CD1c-positive myeloid dendritic cell (primary cell): ENCODE data around the gene PCLO.
A peak's percentile ranks its signal among the peaks of the same experiment; 100 is the strongest.

ENCODE experiments used
- DNase-seq: peaks from one replicate; pipeline ENCODE4 v3.0.0-alpha.2; 2016; ENCODE audit errors: extremely low spot score

The PCLO gene

DNA sequence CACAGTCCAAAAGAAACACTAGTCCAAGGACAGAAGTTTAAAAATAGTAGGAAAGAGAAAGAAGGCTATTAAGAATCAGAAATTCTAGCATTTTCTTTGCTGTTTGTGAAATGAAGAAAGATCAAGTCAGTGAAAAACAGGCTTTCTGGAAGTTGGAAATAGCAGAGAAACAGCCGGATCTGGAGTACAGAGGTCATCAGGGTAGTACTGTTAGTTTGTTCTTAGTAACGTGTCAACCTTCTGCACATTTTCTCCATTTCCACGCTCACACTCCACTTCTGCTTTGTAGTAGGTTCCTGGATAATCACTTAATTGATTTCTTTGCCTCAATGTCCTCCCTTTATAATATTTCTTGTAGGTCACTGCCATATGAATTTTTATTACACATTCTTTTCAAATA lies 322.6 kb downstream of the PCLO start:
- no peak for DNase-seq

GRCh38 chr7:82839555-82839954 lies 323.1 kb downstream of the PCLO start:
- DNase-seq: no peak

- no peak for DNase-seq
Measured at GRCh38 chr7:82839063-82839462, 323.6 kb downstream of the PCLO start.

DNA sequence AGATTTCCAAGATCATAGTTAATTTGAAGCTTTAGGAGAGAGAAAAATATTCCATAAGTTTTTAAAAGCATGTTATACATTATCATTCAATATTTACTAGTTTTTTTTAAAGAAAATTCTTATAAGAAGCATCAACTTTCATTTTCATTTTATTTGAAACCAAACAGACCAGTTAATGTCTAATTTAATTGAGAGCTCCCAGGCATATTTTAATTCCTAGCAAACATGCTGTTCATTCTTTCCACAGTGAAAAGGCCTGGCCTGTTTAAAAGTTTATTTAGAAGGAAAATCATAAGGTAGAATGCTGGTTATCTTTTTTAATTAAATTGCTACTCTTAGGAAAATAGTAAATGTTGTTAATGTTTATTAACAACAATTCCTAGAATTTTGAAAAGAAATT lies 324.4 kb downstream of the PCLO start:
- DNase-seq: no peak

DNA sequence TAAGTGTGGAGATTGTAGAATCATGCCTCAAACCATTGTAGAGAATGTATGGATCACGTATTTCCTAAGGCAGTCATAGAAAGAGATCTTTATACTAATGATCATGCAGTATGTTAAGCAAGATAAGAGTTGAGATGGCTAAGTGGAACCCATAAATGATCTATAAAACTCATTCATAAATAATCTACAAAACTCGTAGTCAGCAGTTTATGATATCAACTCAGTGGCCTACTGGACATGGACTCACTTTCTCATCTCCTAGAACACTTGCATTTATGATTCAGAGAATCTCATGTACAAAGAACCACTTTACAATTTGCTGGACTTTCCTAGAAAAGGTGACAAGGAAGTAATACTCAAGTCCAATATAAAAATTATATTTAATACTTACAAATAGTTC lies 339.6 kb downstream of the PCLO start:
- no peak for DNase-seq

GRCh38 chr7:82821037-82821436 lies 341.6 kb downstream of the PCLO start:
- DNase-seq: no peak

- no peak for DNase-seq
Measured at GRCh38 chr7:82818171-82818570, 344.5 kb downstream of the PCLO start.

DNA sequence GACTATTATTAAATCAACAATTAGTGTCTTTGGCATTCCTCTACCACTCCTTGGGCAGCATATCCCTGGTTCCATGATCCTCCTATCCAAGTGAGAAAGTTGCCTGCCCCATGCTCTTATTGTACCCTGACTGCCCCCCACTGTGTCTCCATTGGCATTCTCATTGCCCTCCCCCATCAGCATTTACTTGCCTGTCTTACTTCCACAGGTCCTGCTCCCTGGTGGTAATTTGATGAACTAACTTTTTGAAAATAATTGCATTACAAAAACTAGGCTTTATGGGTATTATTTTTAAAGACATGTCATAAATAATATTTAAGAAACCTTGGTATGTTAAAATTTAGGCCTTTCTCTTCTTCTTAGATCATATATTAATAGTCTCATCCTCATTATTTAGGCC lies 346.4 kb downstream of the PCLO start:
- DNase-seq: no peak

- DNase-seq: no peak
Measured at GRCh38 chr7:82810558-82811259, 352.0 kb downstream of the PCLO start.

- no peak for DNase-seq
Measured at GRCh38 chr7:82808633-82809032, 354.1 kb downstream of the PCLO start.

- DNase-seq: peak; percentile 30
Measured at GRCh38 chr7:82805527-82805960, 357.1 kb downstream of the PCLO start.

GRCh38 chr7:82803411-82803810 lies 359.3 kb downstream of the PCLO start:
- no peak for DNase-seq

- no peak for DNase-seq
Measured at GRCh38 chr7:82789883-82790609, 372.6 kb downstream of the PCLO start.

DNA sequence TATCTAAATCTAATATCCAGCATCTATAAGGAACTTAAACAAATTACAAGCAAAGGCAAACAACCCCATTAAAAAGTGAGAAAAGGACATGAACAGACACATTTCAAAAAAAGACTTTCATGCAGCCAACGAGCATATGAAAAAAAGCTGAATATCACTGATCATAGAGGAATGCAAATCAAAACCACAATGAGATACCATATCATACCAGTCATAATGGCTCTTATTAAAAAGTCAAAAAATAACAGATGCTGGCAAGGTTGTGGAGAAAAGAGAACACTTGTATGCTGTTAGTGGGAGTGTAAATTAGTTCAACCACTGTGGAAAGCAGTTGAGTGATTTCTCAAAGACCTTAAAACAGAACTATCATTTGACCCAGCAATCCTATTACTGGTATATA lies 384.7 kb downstream of the PCLO start:
- no peak for DNase-seq

DNA sequence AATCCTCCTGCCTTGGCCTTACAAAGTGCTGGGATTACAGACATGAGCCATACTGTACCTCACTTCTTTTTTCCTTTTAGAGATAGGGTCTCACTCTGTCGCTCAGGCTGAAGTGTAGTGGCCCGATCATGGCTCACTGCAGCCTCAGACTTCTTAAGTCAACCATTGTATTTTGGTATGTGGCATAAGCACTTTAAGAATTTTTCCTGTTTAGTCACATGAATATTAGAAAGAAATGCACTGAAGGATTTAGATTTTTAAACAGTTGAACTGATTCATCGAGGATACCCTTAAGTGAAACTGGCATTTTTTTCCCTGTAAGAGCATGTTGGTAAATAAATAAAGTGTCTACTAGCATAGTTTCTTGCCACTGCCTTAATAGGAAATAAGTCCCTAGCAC lies 399.8 kb downstream of the PCLO start:
- DNase-seq: no peak

DNA sequence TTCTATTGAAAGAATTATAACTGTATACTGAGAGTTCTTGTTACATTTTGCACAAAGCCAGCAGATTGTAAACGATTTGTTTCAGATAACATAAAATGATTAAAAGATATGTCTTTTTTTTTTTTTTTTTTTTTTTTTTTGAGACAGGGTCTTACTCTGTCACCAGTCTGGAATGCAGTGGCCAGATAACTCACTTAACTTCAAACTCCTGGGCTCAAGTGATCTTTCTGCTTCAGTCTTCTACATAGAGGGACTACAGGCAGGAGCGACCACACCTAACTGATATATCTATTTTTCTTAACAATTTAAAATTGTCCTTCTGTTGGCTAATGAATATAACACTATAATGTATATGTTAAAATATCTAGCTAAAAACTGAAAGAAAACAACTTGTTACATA lies 401.9 kb downstream of the PCLO start:
- DNase-seq: no peak

- no peak for DNase-seq
Measured at GRCh38 chr7:82760074-82760473, 402.6 kb downstream of the PCLO start.

- no peak for DNase-seq
Measured at GRCh38 chr7:82755705-82756551, 406.8 kb downstream of the PCLO start.

GRCh38 chr7:82750007-82750406 lies 412.7 kb downstream of the PCLO start:
- DNase-seq: no peak

DNA sequence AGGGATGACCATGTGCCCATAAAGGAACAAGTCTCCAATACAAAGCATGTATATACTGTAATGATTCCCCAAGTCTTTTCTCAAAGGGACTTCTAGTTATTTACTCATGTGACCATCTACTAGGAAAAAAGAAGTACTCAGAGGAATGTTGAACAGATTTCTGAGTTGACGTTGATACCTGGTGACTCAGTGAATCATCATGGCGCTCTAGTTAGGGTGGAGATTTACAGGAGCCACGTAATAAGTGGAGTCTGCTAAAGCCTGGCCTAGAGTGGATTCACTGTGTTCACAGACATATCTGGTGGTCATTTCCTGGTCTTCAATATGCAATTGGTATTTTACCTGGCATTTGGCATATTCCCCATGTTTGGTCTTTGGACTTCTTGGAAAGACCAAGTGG lies 416.9 kb downstream of the PCLO start:
- DNase-seq: no peak

GRCh38 chr7:82745117-82745516 lies 417.6 kb downstream of the PCLO start:
- DNase-seq: no peak

GRCh38 chr7:82742163-82742562 lies 420.5 kb downstream of the PCLO start:
- no peak for DNase-seq

GRCh38 chr7:82741493-82741892 lies 421.2 kb downstream of the PCLO start:
- no peak for DNase-seq
